H1 (cell line): ENCODE data around the gene ATP5F1E. TPM values are rescaled to one million over a fixed set of nuclear protein-coding genes. Genes with fewer than 3 reads are reported as not detected.

Experiments used
- CTCF ChIA-PET: fragments of 300-600 bp; sonication (Branson Sonifier 250); formaldehyde crosslinking; loops from one replicate; lab custom pipeline; 2021; ENCODE audit not compliant: partially characterized antibody; lab: Charles Lee
- POLR2A ChIA-PET: fragments of 300-600 bp; sonication (Branson Sonifier 250); formaldehyde crosslinking; loops from one replicate; lab custom pipeline; 2021; ENCODE audit warnings: inconsistent platforms; ENCODE audit not compliant: partially characterized antibody; lab: Charles Lee
- DNase-seq, 2 experiments: peaks; one replicate each; pipeline versions ENCODE4 v3.0.0 to v3.0.0-alpha.2; 2010 to 2022; ENCODE audit warnings: low spot score in 2 of 2, low read depth in 1 of 2, mixed read lengths in 1 of 2
- FAIRE-seq: peaks from 2 replicates; lab custom pipeline; 2011; peaks lifted over from hg19 to GRCh38; lab: Jason Lieb, UNC
- H2AFZ ChIP-seq: 2 replicates; pipeline ENCODE4 v1.8.1; 2012; ENCODE audit warnings: low read length, inconsistent platforms
- H2AK5ac ChIP-seq: 2 replicates; pipeline ENCODE4 v1.6.1; 2013; ENCODE audit warnings: low read depth, low read length
- H2BK120ac ChIP-seq: replicated peaks from 2 replicates; pipeline ENCODE3; 2013; ENCODE audit warnings: low read depth, low read length, inconsistent platforms
- H2BK12ac ChIP-seq: 2 replicates; pipeline ENCODE4 v1.6.1; 2013; ENCODE audit warnings: low read depth, low read length
- H2BK15ac ChIP-seq: 2 replicates; pipeline ENCODE4 v1.6.1; 2013; ENCODE audit warnings: low read length
- H2BK20ac ChIP-seq: 2 replicates; pipeline ENCODE4 v1.6.1; 2013; ENCODE audit warnings: low read length
- H2BK5ac ChIP-seq: 2 replicates; pipeline ENCODE4 v1.6.1; 2013; ENCODE audit warnings: low read depth, low read length
- H3K14ac ChIP-seq: 2 replicates; pipeline ENCODE4 v1.6.1; 2013; ENCODE audit warnings: inconsistent platforms; ENCODE audit not compliant: insufficient read length
- H3K18ac ChIP-seq: 2 replicates; pipeline ENCODE4 v1.6.1; 2013; ENCODE audit warnings: low read length; ENCODE audit errors: extremely low read depth
- H3K23ac ChIP-seq: 2 replicates; pipeline ENCODE4 v1.6.1; 2013; ENCODE audit warnings: inconsistent platforms; ENCODE audit not compliant: insufficient read length
- H3K23me2 ChIP-seq: 2 replicates; pipeline ENCODE4 v1.6.1; 2013; ENCODE audit warnings: low read depth, low read length
- H3K27ac ChIP-seq: 2 replicates; pipeline ENCODE4 v1.6.1; 2011; ENCODE audit warnings: low read depth, low read length, inconsistent platforms
- H3K27me3 ChIP-seq, 4 experiments: replicated peaks in 1 of 4; 1 replicate in 1 of 4; 2 replicates in 3 of 4; pipeline versions ENCODE4 v1.6.1 to v1.8.1; 2011 to 2013; ENCODE audit warnings: low read length in 3 of 4, mild to moderate bottlenecking in 3 of 4, inconsistent platforms in 2 of 4, mixed read lengths in 2 of 4, moderate library complexity in 1 of 4; ENCODE audit not compliant: control insufficient read depth in 3 of 4, insufficient read depth in 3 of 4; ENCODE audit errors: extremely low read depth in 1 of 4
- H3K36me3 ChIP-seq, 4 experiments: 2 replicates each; pipeline versions ENCODE4 v1.6.1 to v1.8.1; 2011 to 2013; ENCODE audit warnings: mild to moderate bottlenecking in 4 of 4, low read length in 3 of 4, moderate library complexity in 2 of 4, control low read depth in 1 of 4, inconsistent platforms in 1 of 4; ENCODE audit not compliant: insufficient read depth in 4 of 4, control insufficient read depth in 2 of 4
- H3K4ac ChIP-seq: replicated peaks from 2 replicates; pipeline ENCODE3; 2013; ENCODE audit warnings: low read length, low read depth, mixed read lengths, inconsistent platforms; ENCODE audit not compliant: insufficient read length
- H3K4me1 ChIP-seq, 4 experiments: replicated peaks in 1 of 4; 1 replicate in 1 of 4; 2 replicates in 3 of 4; pipeline versions ENCODE4 v1.6.1 to v1.8.1; 2011 to 2013; ENCODE audit warnings: low read length in 3 of 4, inconsistent platforms in 2 of 4, mixed read lengths in 1 of 4; ENCODE audit not compliant: insufficient read depth in 4 of 4, control insufficient read depth in 3 of 4
- H3K4me2 ChIP-seq, 2 experiments: 2 replicates each; pipeline versions ENCODE4 v1.6.1 to v1.8.1; 2011 to 2013; ENCODE audit warnings: low read depth in 2 of 2, low read length in 2 of 2, control low read depth in 1 of 2, inconsistent platforms in 1 of 2, mild to moderate bottlenecking in 1 of 2; ENCODE audit not compliant: insufficient read depth in 1 of 2
- H3K4me3 ChIP-seq, 4 experiments: fragments of 200-600, 300-600 bp in 1 of 4; sonication (generic), shearing (Covaris generic), sonication (Bioruptor Twin) in 1 of 4; 2 replicates each; pipeline versions ENCODE4 v1.5.1 to v1.8.1; 2011 to 2016; ENCODE audit warnings: low read length in 4 of 4, low read depth in 3 of 4, control low read depth in 2 of 4, inconsistent platforms in 2 of 4, mild to moderate bottlenecking in 2 of 4, mixed read lengths in 1 of 4, moderate library complexity in 1 of 4; ENCODE audit not compliant: insufficient read depth in 2 of 4; ENCODE audit errors: extremely low read depth in 1 of 4
- H3K56ac ChIP-seq: replicated peaks from 2 replicates; pipeline ENCODE3; 2013; ENCODE audit warnings: low read depth, mild to moderate bottlenecking, mixed read lengths, low read length, inconsistent platforms; ENCODE audit not compliant: insufficient read length
- H3K79me1 ChIP-seq: 2 replicates; pipeline ENCODE4 v1.6.1; 2013; ENCODE audit warnings: low read depth, low read length, control low read depth
- H3K79me2 ChIP-seq, 2 experiments: 2 replicates each; pipeline versions ENCODE4 v1.6.1 to v1.8.1; 2012 to 2013; ENCODE audit warnings: low read length in 2 of 2, mild to moderate bottlenecking in 2 of 2, inconsistent platforms in 1 of 2; ENCODE audit not compliant: insufficient read depth in 2 of 2, control insufficient read depth in 1 of 2
- H3K9ac ChIP-seq, 4 experiments: replicated peaks in 1 of 4; 1 replicate in 1 of 4; 2 replicates in 3 of 4; pipeline versions ENCODE4 v1.6.1 to v1.8.1; 2011 to 2013; ENCODE audit warnings: low read depth in 3 of 4, low read length in 3 of 4, control low read depth in 2 of 4, mild to moderate bottlenecking in 2 of 4, moderate library complexity in 2 of 4, inconsistent platforms in 1 of 4; ENCODE audit errors: extremely low read depth in 1 of 4
- H3K9me3 ChIP-seq, 2 experiments: 2 replicates each; pipeline versions ENCODE4 v1.6.1 to v1.8.1; 2012 to 2013; ENCODE audit warnings: mild to moderate bottlenecking in 2 of 2, moderate library complexity in 2 of 2, control low read depth in 1 of 2, inconsistent platforms in 1 of 2, low read depth in 1 of 2, low read length in 1 of 2, mixed read lengths in 1 of 2; ENCODE audit not compliant: insufficient read depth in 2 of 2
- H4K20me1 ChIP-seq, 2 experiments: replicated peaks in 1 of 2; 2 replicates each; pipeline versions ENCODE3 to v1.8.1; 2011 to 2013; ENCODE audit warnings: inconsistent platforms in 2 of 2, low read length in 2 of 2, mild to moderate bottlenecking in 1 of 2; ENCODE audit not compliant: insufficient read depth in 2 of 2, control insufficient read depth in 1 of 2
- H4K5ac ChIP-seq: 2 replicates; pipeline ENCODE4 v1.6.1; 2013; ENCODE audit warnings: low read length, low read depth, mixed read lengths, inconsistent platforms; ENCODE audit not compliant: insufficient read length
- H4K8ac ChIP-seq: 2 replicates; pipeline ENCODE4 v1.8.0; 2013; ENCODE audit warnings: mild to moderate bottlenecking, moderate library complexity, low read length, inconsistent platforms; ENCODE audit not compliant: insufficient read depth; ENCODE audit errors: extremely low read depth
- H4K91ac ChIP-seq: replicated peaks from 2 replicates; pipeline ENCODE3; 2013; ENCODE audit warnings: low read length, mixed read lengths, inconsistent platforms; ENCODE audit not compliant: insufficient read length
- CBX8 ChIP-seq: fragments of 300-800, 300-1000 bp; sonication (generic); IDR thresholded peaks from 2 replicates; pipeline ENCODE4 v1.7.1; 2016; ENCODE audit warnings: low read depth, low read length, borderline replicate concordance
- CTBP2 ChIP-seq: IDR thresholded peaks from 2 replicates; pipeline ENCODE4 v1.7.0; 2011; ENCODE audit warnings: borderline replicate concordance, mild to moderate bottlenecking, moderate library complexity, mixed read lengths, low read length; ENCODE audit not compliant: insufficient read depth, insufficient read length
- EZH2 ChIP-seq: fragments of 200-600 bp; sonication (generic); IDR thresholded peaks from 2 replicates; pipeline ENCODE4 v1.7.1; 2012; ENCODE audit warnings: low read depth, mild to moderate bottlenecking, moderate library complexity, low read length, inconsistent platforms; ENCODE audit not compliant: severe bottlenecking
- HDAC2 ChIP-seq, 2 experiments: fragments of 300-600 bp in 1 of 2; sonication (generic) in 1 of 2; IDR thresholded peaks; 2 replicates each; pipeline ENCODE4 v1.6.1; 2011 to 2012; ENCODE audit warnings: low read depth in 2 of 2, low read length in 2 of 2, mild to moderate bottlenecking in 2 of 2, moderate library complexity in 2 of 2, borderline replicate concordance in 1 of 2, inconsistent platforms in 1 of 2
- KDM4A ChIP-seq: IDR thresholded peaks from one replicate; pipeline ENCODE4 v1.7.1; 2012; ENCODE audit warnings: low read depth, mild to moderate bottlenecking, moderate library complexity, low read length, inconsistent platforms; ENCODE audit not compliant: severe bottlenecking
- MAFK ChIP-seq: IDR thresholded peaks from 2 replicates; pipeline ENCODE4 v1.6.1; 2012; ENCODE audit warnings: low read depth, mild to moderate bottlenecking, improper control_type of control experiment, low read length
- POLR2AphosphoS5 ChIP-seq: IDR thresholded peaks from 2 replicates; pipeline ENCODE4 v1.6.1; 2011; ENCODE audit warnings: low read depth, low read length
- RFX5 ChIP-seq: IDR thresholded peaks from 2 replicates; pipeline ENCODE4 v1.6.1; 2011; ENCODE audit warnings: low read depth, low read length, improper control_type of control experiment, borderline replicate concordance
- SP4 ChIP-seq: IDR thresholded peaks from 2 replicates; pipeline ENCODE4 v1.6.1; 2012; ENCODE audit warnings: low read length, inconsistent platforms
- SUZ12 ChIP-seq: fragments of 200-600 bp; sonication (generic); IDR thresholded peaks from 2 replicates; pipeline ENCODE4 v1.6.1; 2012; ENCODE audit warnings: mild to moderate bottlenecking, inconsistent platforms, low read length, moderate library complexity, mixed read lengths
- WGBS, 2 experiments: shearing (Covaris generic) in 1 of 2; methylation state at CpG; one replicate each; pipeline versions ENCODE4 v1.1.6 to v1.1.7; 2013 to 2015; ENCODE audit warnings: low lambda C conversion rate in 2 of 2, mixed read lengths in 2 of 2, inconsistent platforms in 1 of 2, low coverage in 1 of 2, missing lambda C conversion rate in 1 of 2; ENCODE audit not compliant: insufficient replicate concordance in 2 of 2, insufficient coverage in 1 of 2, insufficient read length in 1 of 2; ENCODE audit errors: extremely low coverage in 1 of 2, missing lambda C conversion rate in 1 of 2; 5-methylcytosine and 5-hydroxymethylcytosine counted together
- polyA plus RNA-seq, 7 experiments: library from polyadenylated mRNA; depleted of rRNA in 3 of 7; stranded (reverse) in 5 of 7; unstranded in 2 of 7; fragments of >200 nt in 5 of 7; fragments of 200-250 nt in 2 of 7; gene quantifications; 1 replicate in 5 of 7; 2 replicates in 1 of 7; 4 replicates in 1 of 7; pipeline versions ENCODE4 v1.2.1 to v1.2.3, GENCODE V29; 2011 to 2013; ENCODE audit warnings: missing spikeins in 2 of 7, mixed read lengths in 2 of 7
- total RNA-seq: library from RNA; stranded (reverse); fragmentation: NEBNext Ultra II Directional; extraction: Animal tissue kit (Norgen Biotek cat#: 25700); gene quantifications from 2 replicates; pipeline ENCODE4 v1.2.1, GENCODE V29; 2021
- TF ChIP-seq, protein P1 (sequence below): IDR thresholded peaks from 2 replicates; pipeline ENCODE4 v1.6.1; 2012; ENCODE audit warnings: inconsistent platforms

ATP5F1E gene
- total and polyA plus RNA-seq, 2 of the 8 experiments (the other 6 are each of a cell fraction or from before 2014, with no cell fraction given), result 15.7 to 47.8 TPM

DNA sequence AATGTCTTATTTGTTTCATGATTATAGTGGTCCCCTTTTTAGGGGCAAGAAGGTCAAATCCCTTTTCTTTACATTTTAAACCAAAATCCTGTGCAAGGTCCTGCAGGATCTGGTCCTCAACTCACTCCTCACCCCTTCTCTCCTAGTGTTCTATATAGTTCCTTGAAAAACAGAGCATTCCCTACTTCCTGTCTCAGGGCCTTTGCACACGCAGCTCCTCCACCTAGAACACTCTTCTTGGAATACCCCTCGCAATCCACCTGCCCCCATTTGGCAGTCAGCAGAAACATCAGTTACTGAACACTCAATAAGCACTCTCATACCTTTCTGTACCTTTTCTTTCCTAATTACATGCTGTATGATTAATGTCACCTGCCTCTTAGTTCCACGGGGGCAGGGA is 3.2 kb upstream of the ATP5F1E start:
- Histone ChIP-seq H3K23me2 (peaks cover 5% of the 10 kb centered on the region), H3K23ac (no peak overlapping the region), H3K36me3 (peaks cover 0 to 37% (median 7%) of the 10 kb centered on the region in 4 experiments; a peak in 4 of 8 replicates), H4K91ac (no peak overlapping the region), H2BK15ac (no peak overlapping the region), H3K56ac (no peak overlapping the region), H3K27ac (no peak overlapping the region), H3K4ac (no peak overlapping the region), H4K8ac (no peak overlapping the region), H2BK5ac (no peak overlapping the region), H2BK20ac (no peak overlapping the region), H4K5ac (no peak overlapping the region), H2BK120ac (no peak overlapping the region), H3K9ac (no peak overlapping the region), H3K27me3 (peaks cover 0 to 5% (median 1%) of the 10 kb centered on the region in 4 experiments; a peak in 2 of 7 replicates), H2AFZ (no peak overlapping the region), H3K4me1 (peaks cover 0 to 6% (median 1%) of the 10 kb centered on the region in 4 experiments; a peak in 3 of 7 replicates), H4K20me1 (peaks cover 2 to 7% of the 10 kb centered on the region in 2 experiments), H2BK12ac (no peak overlapping the region), H3K79me1 (peaks cover 2% of the 10 kb centered on the region), H2AK5ac (no peak overlapping the region), H3K79me2 (peaks cover 13 to 29% of the 10 kb centered on the region in 2 experiments), H3K4me2 (no peak overlapping the region), H3K4me3 (no peak overlapping the region), H3K14ac (no peak overlapping the region), H3K18ac (no peak overlapping the region), H3K9me3 (no peaks in the 10 kb centered on the region)
- CTCF ChIA-PET, result interaction anchor here (1.3 kb wide), 1 partner anchor 172 kb away, joined by 4 read pairs; no protein-coding TSS in a partner anchor
- FAIRE-seq (no peak), DNase-seq (no peak)
- WGBS, 2 experiments, result 84% methylated on average over 3 of the region's 3 CpGs; no CpG with 5 or more reads in 1 of the 2 experiments
- TF ChIP-seq CBX8, result no peak
- TF ChIP-seq, protein P1, sequence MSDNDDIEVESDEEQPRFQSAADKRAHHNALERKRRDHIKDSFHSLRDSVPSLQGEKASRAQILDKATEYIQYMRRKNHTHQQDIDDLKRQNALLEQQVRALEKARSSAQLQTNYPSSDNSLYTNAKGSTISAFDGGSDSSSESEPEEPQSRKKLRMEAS, result no peak
- no peak for TF ChIP-seq CTBP2
- no peak for TF ChIP-seq KDM4A
- TF ChIP-seq SUZ12, result no peak
- TF ChIP-seq SP4, result no peak
- no peak for TF ChIP-seq POLR2AphosphoS5
- no peak for TF ChIP-seq EZH2
- TF ChIP-seq RFX5, result no peak
- TF ChIP-seq HDAC2 (IDR thresholded peaks at IDR 0.05; ENCODE audit: borderline replicate concordance in 1 of 2, low read depth in 2 of 2, low read length in 2 of 2), result no peak
- no peak for TF ChIP-seq MAFK
- POLR2A ChIA-PET, result no interaction called here
